Measurements from ENCODE around the gene OR4D1.

OR4D1 gene

GRCh38 chr17:58156839-58157803 is 8.9 kb downstream of the OR4D1 start:
- peak; percentile 84 for DNase-seq

GRCh38 chr17:58158181-58158580 is 10.0 kb downstream of the OR4D1 start:
- DNase-seq = no peak

GRCh38 chr17:58161566-58161965 is 13.4 kb downstream of the OR4D1 start:
- no peak for DNase-seq

- no peak for DNase-seq
Measured at GRCh38 chr17:58165981-58166380, 17.8 kb downstream of the OR4D1 start.

GRCh38 chr17:58166682-58167081 is 18.5 kb downstream of the OR4D1 start, which contains the start of gene OR4D2:
Gene OR4D2 (plus strand): TSS chr17:58166982. CDS start chr17:58169656, 2,674 bp downstream.
- no peak for DNase-seq

GRCh38 chr17:58170622-58171021 is 22.4 kb downstream of the OR4D1 start:
- no peak for DNase-seq

GRCh38 chr17:58172369-58173071 is 24.3 kb downstream of the OR4D1 start:
- DNase-seq = peak; percentile 68

- no peak for DNase-seq
Measured at GRCh38 chr17:58174871-58175270, 26.7 kb downstream of the OR4D1 start.

- DNase-seq = no peak
Measured at GRCh38 chr17:58176200-58176599, 28.0 kb downstream of the OR4D1 start.

- peak; percentile 33 for DNase-seq
Measured at GRCh38 chr17:58181796-58182195, 33.6 kb downstream of the OR4D1 start.

GRCh38 chr17:58183514-58183913 is 35.3 kb downstream of the OR4D1 start:
- peak; percentile 9 for DNase-seq

GRCh38 chr17:58184308-58184985 is 36.3 kb downstream of the OR4D1 start:
- peak; percentile 45 for DNase-seq

GRCh38 chr17:58184986-58185761 is 37.0 kb downstream of the OR4D1 start:
- DNase-seq = peak; percentile 28

- DNase-seq = no peak
Measured at GRCh38 chr17:58186591-58186990, 38.4 kb downstream of the OR4D1 start.

- no peak for DNase-seq
Measured at GRCh38 chr17:58187063-58187462, 38.9 kb downstream of the OR4D1 start.

GRCh38 chr17:58187675-58188074 is 39.5 kb downstream of the OR4D1 start:
- DNase-seq = no peak

- DNase-seq = no peak
Measured at GRCh38 chr17:58189436-58190146, 41.4 kb downstream of the OR4D1 start.

- DNase-seq = no peak
Measured at GRCh38 chr17:58191241-58191896, 43.2 kb downstream of the OR4D1 start.

- DNase-seq = no peak
Measured at GRCh38 chr17:58192612-58193011, 44.4 kb downstream of the OR4D1 start, which contains the start of gene EPX. Gene EPX (plus strand): TSS chr17:58192726. CDS start chr17:58192847, 121 bp downstream.

GRCh38 chr17:58193641-58194255 is 45.6 kb downstream of the OR4D1 start:
- DNase-seq = no peak
